Duodenal mucosa (tissue), 2 donors: ENCODE results near the gene BICRA.
"Not testable (repeated sequence)": the region's sequence is repeated elsewhere in the genome, so short reads cannot be mapped to it uniquely, and the experiment has no call there.

Source experiments
- H3K27ac ChIP-seq: one replicate; pipeline ENCODE4 v1.7.0; 2013; ENCODE audit warnings: low read depth, low read length
- H3K27me3 ChIP-seq, 2 donors: one replicate each; pipeline ENCODE4 v1.7.0; 2013; ENCODE audit warnings: low read length in 2 of 2, control low read depth in 1 of 2; ENCODE audit not compliant: insufficient read depth in 2 of 2, control insufficient read depth in 1 of 2
- H3K36me3 ChIP-seq, 2 donors: one replicate each; pipeline ENCODE4 v1.7.0; 2013; ENCODE audit warnings: low read length in 2 of 2, control low read depth in 1 of 2; ENCODE audit not compliant: insufficient read depth in 2 of 2, control insufficient read depth in 1 of 2
- H3K4me1 ChIP-seq, 2 donors: one replicate each; pipeline ENCODE4 v1.7.0; 2013; ENCODE audit warnings: low read length in 2 of 2, control low read depth in 1 of 2; ENCODE audit not compliant: insufficient read depth in 2 of 2, control insufficient read depth in 1 of 2
- H3K4me3 ChIP-seq, 2 donors: one replicate each; pipeline ENCODE4 v1.7.0; 2013; ENCODE audit warnings: low read length in 2 of 2, low read depth in 1 of 2
- H3K9ac ChIP-seq, 2 donors: one replicate each; pipeline ENCODE4 v1.7.0; 2013; ENCODE audit warnings: low read length in 2 of 2, low read depth in 1 of 2
- H3K9me3 ChIP-seq, 2 donors: one replicate each; pipeline ENCODE4 v1.7.0; 2013; ENCODE audit warnings: low read length in 2 of 2, control low read depth in 1 of 2; ENCODE audit not compliant: control insufficient read depth in 1 of 2

Gene BICRA

GRCh38 chr19:47707135-47707925, 98.4 kb downstream of the BICRA start:
- Histone ChIP-seq H3K9me3 (no peaks in the 10 kb centered on the region), H3K27me3 (peaks cover 0 to 4% of the 10 kb centered on the region in 2 donors), H3K4me1 (no peaks in the 10 kb centered on the region), H3K9ac (no peak overlapping the region), H3K27ac (no peak overlapping the region), H3K4me3 (no peak overlapping the region), H3K36me3 (peaks cover 6 to 7% of the 10 kb centered on the region in 2 donors)

- H3K27ac ChIP-seq = no peak overlapping the region
- no peaks in the 10 kb centered on the region for H3K9me3 ChIP-seq
- peaks cover 0 to 9% of the 10 kb centered on the region in 2 donors for H3K27me3 ChIP-seq
- peaks cover 0 to 2% of the 10 kb centered on the region in 2 donors for H3K4me1 ChIP-seq
- no peak overlapping the region for H3K9ac ChIP-seq
- no peaks in the 10 kb centered on the region for H3K36me3 ChIP-seq
- no peak overlapping the region for H3K4me3 ChIP-seq
Measured at GRCh38 chr19:47711652-47712242, 102.8 kb downstream of the BICRA start.

GRCh38 chr19:47713046-47714021, 104.4 kb downstream of the BICRA start, which contains the start of gene EHD2:
Gene EHD2, plus strand, starts transcription at chr19:47713422. Its CDS starts 3,191 bp downstream, at chr19:47716613.
- H3K4me1 ChIP-seq = peaks cover 0 to 6% of the 10 kb centered on the region in 2 donors
- H3K4me3 ChIP-seq = peak within 1 kb of the TSS; percentile 57 to 67
- H3K27me3 ChIP-seq = peaks cover 0 to 9% of the 10 kb centered on the region in 2 donors
- H3K9me3 ChIP-seq = no peaks in the 10 kb centered on the region
- peak within 1 kb of the TSS; percentile 25 to 33 for H3K9ac ChIP-seq
- H3K36me3 ChIP-seq = no peaks in the 10 kb centered on the region
- H3K27ac ChIP-seq = peak within 1 kb of the TSS; percentile 62

- Histone ChIP-seq H3K27me3 (peaks cover 0 to 9% of the 10 kb centered on the region in 2 donors), H3K4me1 (peaks cover 0 to 6% of the 10 kb centered on the region in 2 donors), H3K4me3 (peak overlapping the region; percentile 57 to 67), H3K9ac (peak overlapping the region in 1 of 2 donors; percentile 33), H3K36me3 (no peaks in the 10 kb centered on the region), H3K9me3 (no peaks in the 10 kb centered on the region), H3K27ac (no peak overlapping the region)
Measured at GRCh38 chr19:47714339-47714738, 105.4 kb downstream of the BICRA start.

GRCh38 chr19:47714855-47715254, 105.9 kb downstream of the BICRA start:
- not testable (repeated sequence) for H3K27ac ChIP-seq, H3K27me3 ChIP-seq, H3K36me3 ChIP-seq, H3K9ac ChIP-seq, H3K4me1 ChIP-seq, H3K9me3 ChIP-seq
- peak overlapping the region in 1 of 2 donors; percentile 29 for H3K4me3 ChIP-seq

- H3K4me3 ChIP-seq = peak overlapping the region in 1 of 2 donors; percentile 21
- H3K9ac ChIP-seq = no peak overlapping the region
- peaks cover 0 to 9% of the 10 kb centered on the region in 2 donors for H3K27me3 ChIP-seq
- H3K4me1 ChIP-seq = peaks cover 0 to 11% of the 10 kb centered on the region in 2 donors
- no peaks in the 10 kb centered on the region for H3K9me3 ChIP-seq
- no peaks in the 10 kb centered on the region for H3K36me3 ChIP-seq
- H3K27ac ChIP-seq = no peak overlapping the region
Measured at GRCh38 chr19:47716270-47716937, 107.5 kb downstream of the BICRA start.

- not testable (repeated sequence) for H3K9ac ChIP-seq, H3K36me3 ChIP-seq
Measured at GRCh38 chr19:47718415-47719046, 109.6 kb downstream of the BICRA start.

GRCh38 chr19:47719047-47719859, 110.3 kb downstream of the BICRA start:
- H3K4me1 ChIP-seq = peaks cover 0 to 16% of the 10 kb centered on the region in 2 donors
- no peak overlapping the region for H3K4me3 ChIP-seq
- H3K9ac ChIP-seq = no peak overlapping the region

More at GRCh38 chr19:47718415-47719046, 109.6 kb downstream of the BICRA start:
- H3K27me3 ChIP-seq, H3K9me3 ChIP-seq, H3K4me3 ChIP-seq: not testable (repeated sequence)
- H3K4me1 ChIP-seq = peaks cover 0 to 16% of the 10 kb centered on the region in 2 donors
- peak overlapping the region; percentile 66 for H3K27ac ChIP-seq

More at GRCh38 chr19:47719047-47719859, 110.3 kb downstream of the BICRA start:
- Histone ChIP-seq H3K27me3 (peaks cover 0 to 4% of the 10 kb centered on the region in 2 donors), H3K27ac (peak overlapping the region; percentile 66), H3K36me3 (no peaks in the 10 kb centered on the region), H3K9me3 (no peaks in the 10 kb centered on the region)
